Lower lobe of right lung (tissue), 2 donors: Measurements from ENCODE around the gene GRID1. TPM values are rescaled to one million over a fixed set of nuclear protein-coding genes. Genes with fewer than 3 reads are reported as not detected.

ENCODE experiments used
- ATAC-seq, 2 donors: fragments of 200-7000 bp; cut with Tn5 transposase; one replicate each; pipeline ENCODE4 v1.9.1; 2020 to 2022; ENCODE audit warnings: mild to moderate bottlenecking in 2 of 2, moderate library complexity in 2 of 2
- DNase-seq: peaks from one replicate; pipeline ENCODE4 v3.0.0-alpha.2; 2020
- H3K27ac ChIP-seq: fragments of 200-600 bp; one replicate; pipeline ENCODE4 v1.8.0; 2022
- H3K27me3 ChIP-seq: fragments of 200-600 bp; one replicate; pipeline ENCODE4 v1.8.0; 2022; ENCODE audit warnings: low read depth
- H3K36me3 ChIP-seq: fragments of 200-600 bp; one replicate; pipeline ENCODE4 v1.8.0; 2022; ENCODE audit warnings: mild to moderate bottlenecking
- H3K4me1 ChIP-seq: fragments of 200-600 bp; one replicate; pipeline ENCODE4 v1.8.0; 2022
- H3K4me3 ChIP-seq: fragments of 200-600 bp; one replicate; pipeline ENCODE4 v1.8.0; 2022; ENCODE audit warnings: mild to moderate bottlenecking
- H3K9me3 ChIP-seq: fragments of 200-600 bp; one replicate; pipeline ENCODE4 v1.8.0; 2022
- CTCF ChIP-seq: fragments of 200-600 bp; IDR thresholded peaks from one replicate; pipeline ENCODE4 v1.8.0; 2022; ENCODE audit warnings: antibody characterized with exemption, mild to moderate bottlenecking
- intact Hi-C: fragments of 100-400 bp; cut with DNase I; formaldehyde crosslinking; loops from one replicate; pipeline ENCODE4 v1.11.0; 2022
- total RNA-seq: library from RNA; stranded (reverse); fragmentation: NEBNext Ultra II Directional; extraction: Animal tissue kit (Norgen Biotek cat#: 25700); gene quantifications from one replicate; pipeline ENCODE4 v1.2.1, GENCODE V29; 2021
- donor health status: DM: no; HTN: yes; CAD: no; lungs with severe emphysema.

Gene GRID1
- total RNA-seq, 1 donor from 2014 or later, result 2.5 TPM

GRCh38 chr10:86411281-86411841, 44.8 kb upstream of the GRID1 start:
- no peak for DNase-seq
- H3K27ac ChIP-seq, result peak overlapping the region; percentile 27
- H3K27me3 ChIP-seq, result no peaks in the 10 kb centered on the region
- peaks cover 26% of the 10 kb centered on the region for H3K4me1 ChIP-seq
- H3K9me3 ChIP-seq, result no peaks in the 10 kb centered on the region
- ATAC-seq, result peak; percentile 57 to 66
- no peak for TF ChIP-seq CTCF
- H3K4me3 ChIP-seq, result no peak overlapping the region
- intact Hi-C loops, result no loop called here
- no peaks in the 10 kb centered on the region for H3K36me3 ChIP-seq

GRCh38 chr10:86410542-86411124, 44.0 kb upstream of the GRID1 start:
- H3K9me3 ChIP-seq, result no peaks in the 10 kb centered on the region
- intact Hi-C loops, result no loop called here

GRCh38 chr10:86409183-86409582, 42.6 kb upstream of the GRID1 start:
- ATAC-seq (no peak), DNase-seq (no peak)
- Histone ChIP-seq H3K9me3 (no peaks in the 10 kb centered on the region), H3K27ac (no peak overlapping the region), H3K4me1 (peaks cover 26% of the 10 kb centered on the region), H3K27me3 (no peaks in the 10 kb centered on the region), H3K4me3 (no peak overlapping the region), H3K36me3 (no peaks in the 10 kb centered on the region)
- intact Hi-C loops, result no loop called here
- no peak for TF ChIP-seq CTCF

More at GRCh38 chr10:86410542-86411124, 44.0 kb upstream of the GRID1 start:
- no peak overlapping the region for H3K4me3 ChIP-seq
- H3K27ac ChIP-seq, result peak overlapping the region; percentile 27
- no peaks in the 10 kb centered on the region for H3K27me3 ChIP-seq
- ATAC-seq (peak in 1 of 2 donors; percentile 19), DNase-seq (no peak)
- TF ChIP-seq CTCF, result no peak
- H3K36me3 ChIP-seq, result no peaks in the 10 kb centered on the region
- peaks cover 26% of the 10 kb centered on the region for H3K4me1 ChIP-seq

- H3K9me3 ChIP-seq, result no peaks in the 10 kb centered on the region
- no peaks in the 10 kb centered on the region for H3K36me3 ChIP-seq
- H3K27me3 ChIP-seq, result peaks cover 15% of the 10 kb centered on the region
- no peak overlapping the region for H3K27ac ChIP-seq
- no peak for DNase-seq
- H3K4me3 ChIP-seq, result no peak overlapping the region
- no peak for ATAC-seq
- peaks cover 34% of the 10 kb centered on the region for H3K4me1 ChIP-seq
- intact Hi-C loops, result no loop called here
- TF ChIP-seq CTCF, result no peak
These were observed 36.7 kb upstream of the GRID1 start for GRCh38 chr10:86403183-86403797.

GRCh38 chr10:86402283-86402941, 35.8 kb upstream of the GRID1 start:
- Histone ChIP-seq H3K4me1 (peaks cover 34% of the 10 kb centered on the region), H3K4me3 (no peak overlapping the region), H3K9me3 (no peaks in the 10 kb centered on the region), H3K27me3 (peaks cover 15% of the 10 kb centered on the region), H3K36me3 (no peaks in the 10 kb centered on the region), H3K27ac (no peak overlapping the region)
- no peak for ATAC-seq
- intact Hi-C loops, result no loop called here
- TF ChIP-seq CTCF, result no peak
- no peak for DNase-seq
